Stimulated activated CD8-positive, alpha-beta memory T cell treated with anti-CD3 and anti-CD28 coated beads, Interleukin-15, amount 100 ng/mL, for 1 hour (primary cell): ENCODE results near the gene GPR52.

Source experiments
- DNase-seq: peaks from one replicate; pipeline ENCODE4 v3.0.0-alpha.2; 2020; ENCODE audit warnings: low read depth

The GPR52 gene

DNA sequence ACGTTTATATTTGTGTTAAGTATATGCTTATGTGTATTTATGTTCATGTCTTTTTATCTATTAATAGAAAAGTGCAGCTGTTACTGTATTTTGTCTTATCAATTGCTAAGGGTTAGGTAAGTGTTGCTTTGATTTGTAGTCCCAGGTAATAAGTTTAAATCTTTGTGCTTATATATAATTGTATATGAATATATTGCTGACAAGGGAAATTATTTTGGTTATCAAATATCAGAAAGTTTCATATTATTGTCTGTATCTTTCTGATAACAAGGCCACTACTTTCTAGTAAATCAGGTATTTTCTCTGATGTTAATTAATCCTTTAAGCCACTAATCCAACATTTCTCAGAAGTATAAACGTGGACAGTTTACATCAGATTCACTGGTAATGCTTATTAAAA, 21.3 kb downstream of the GPR52 start:
- DNase-seq = no peak

DNA sequence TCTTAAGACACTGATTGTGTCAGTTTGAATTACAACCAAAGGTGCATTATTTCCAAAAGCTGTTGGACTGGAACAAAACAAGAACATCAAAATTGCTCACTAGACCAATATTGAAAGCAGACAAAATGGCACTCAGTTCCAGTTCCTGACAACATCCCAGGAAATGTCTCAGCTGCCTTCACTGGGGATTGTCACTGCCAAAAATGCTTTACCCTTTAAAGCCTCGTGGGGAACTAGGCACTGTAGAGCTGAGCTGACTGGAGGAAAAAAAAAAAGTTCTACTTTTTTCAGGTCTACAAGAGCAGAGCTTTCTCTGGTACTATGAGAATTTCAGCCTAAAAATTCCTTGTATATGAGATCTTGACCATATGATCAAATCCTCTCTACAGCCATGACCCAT, 21.9 kb downstream of the GPR52 start:
- DNase-seq = no peak

DNA sequence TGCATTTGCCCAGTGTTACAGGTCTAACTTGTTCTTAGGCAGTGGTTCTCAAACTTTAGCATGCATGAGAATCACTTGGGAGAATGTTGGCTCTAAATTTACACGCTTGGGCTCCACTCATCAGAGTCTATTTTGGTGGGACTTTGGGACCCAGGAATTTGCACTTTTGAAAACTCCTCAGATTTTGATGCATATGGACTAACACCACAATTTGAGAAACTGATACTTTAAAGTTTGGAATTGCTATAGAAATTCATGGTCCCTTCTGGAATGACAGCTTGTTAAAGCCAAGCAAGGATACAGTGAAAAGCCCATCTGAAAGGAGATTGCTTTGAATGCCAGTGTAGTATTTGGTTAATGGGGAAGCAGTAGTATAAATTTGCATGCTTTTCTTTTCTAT, 31.5 kb downstream of the GPR52 start:
- DNase-seq = no peak

DNA sequence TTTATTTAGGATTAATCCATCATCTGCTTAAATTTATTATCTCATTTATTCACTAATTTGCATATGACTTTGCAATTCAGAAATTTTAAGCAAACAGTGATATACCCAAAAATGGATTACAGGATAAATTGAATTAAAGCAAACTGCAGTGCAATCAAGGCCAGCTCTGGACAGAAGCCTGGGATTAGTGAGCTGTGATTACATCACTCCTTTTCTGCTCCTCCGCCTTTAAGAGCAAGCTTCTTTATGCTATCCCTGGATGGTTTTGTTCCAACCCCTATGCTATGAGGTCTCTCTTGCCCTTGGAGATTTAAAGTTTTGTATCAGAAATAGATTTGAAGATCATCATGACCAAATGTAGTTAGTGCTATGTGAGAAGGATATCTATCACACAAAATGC, 32.6 kb downstream of the GPR52 start:
- no peak for DNase-seq

DNA sequence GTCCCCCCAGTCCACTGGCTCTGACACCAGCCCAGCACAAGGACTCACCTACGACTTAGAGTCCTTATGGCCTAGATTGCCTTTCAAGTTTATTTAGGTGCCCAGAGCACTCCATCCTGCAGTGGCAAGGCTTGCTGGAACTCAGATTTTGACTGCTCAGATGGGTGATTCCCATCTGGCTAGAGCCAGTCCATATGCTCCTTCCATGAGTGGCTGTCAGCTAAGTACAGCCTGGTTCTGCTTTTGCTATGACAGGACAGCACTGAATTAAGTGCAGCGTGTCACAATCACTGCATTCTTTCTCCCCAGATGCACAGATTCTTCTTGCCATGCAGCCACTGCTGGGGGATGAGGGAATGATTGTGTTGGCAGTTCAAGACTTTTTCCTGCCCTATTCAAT, 43.8 kb downstream of the GPR52 start:
- no peak for DNase-seq

DNA sequence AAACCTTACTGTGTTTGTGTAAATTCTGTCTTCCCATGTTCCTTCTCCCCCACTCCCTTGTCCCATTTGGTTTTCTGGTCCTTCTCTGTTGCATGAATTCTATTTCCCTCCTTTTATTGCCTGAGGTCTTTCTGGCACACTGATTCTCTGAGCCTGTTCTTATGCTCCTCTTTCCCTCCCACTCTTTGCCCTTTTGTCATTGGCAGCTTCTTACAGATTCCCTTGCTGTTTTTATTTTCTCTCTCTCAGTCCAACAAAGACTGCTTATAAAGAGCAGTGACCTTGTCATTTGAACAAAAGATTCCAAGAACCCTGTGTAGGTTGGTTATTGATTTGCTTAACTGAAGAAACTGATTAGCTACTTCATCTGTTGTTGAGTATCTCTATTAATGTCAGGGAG, 49.7 kb downstream of the GPR52 start:
- DNase-seq = no peak
